Fibroblast of skin of abdomen (primary cell): ENCODE results near the gene C8A.

Source experiments
- DNase-seq: peaks from one replicate; pipeline ENCODE4 v3.0.0-alpha.2; 2013

C8A gene

DNA sequence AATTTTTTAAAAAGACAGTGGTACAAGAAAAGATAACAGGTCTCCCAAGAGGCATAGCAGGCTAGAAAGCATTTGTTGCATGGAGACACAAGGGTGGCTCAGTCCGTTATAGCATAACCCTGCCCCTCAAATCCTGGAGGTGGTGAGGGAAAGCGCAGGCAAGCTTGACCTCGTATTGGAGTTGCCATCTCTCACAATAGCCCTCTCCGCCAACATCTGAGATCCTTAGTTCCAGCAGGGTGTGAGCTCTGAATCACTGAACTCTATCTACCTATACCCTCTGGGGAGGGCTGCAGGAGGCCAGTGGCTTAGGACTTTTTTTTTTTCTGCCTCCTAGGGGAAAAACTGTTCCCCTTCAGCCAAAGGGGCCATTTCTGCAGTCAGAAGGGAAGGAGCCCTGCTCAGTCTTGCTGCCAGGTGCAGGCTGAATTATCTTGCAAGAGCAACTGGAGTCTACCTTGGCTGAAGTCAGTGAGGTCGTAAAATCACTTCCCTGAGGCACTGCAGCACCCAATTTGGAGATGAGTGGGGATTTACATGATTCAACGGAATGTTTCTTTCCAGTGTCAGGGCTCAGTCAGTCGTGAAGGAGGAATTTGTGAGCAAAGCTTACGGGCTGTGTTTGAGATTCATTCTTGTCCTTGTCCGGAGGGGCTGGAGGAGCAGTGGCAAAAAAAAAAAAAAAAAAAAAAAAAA is 17.2 kb upstream of the C8A start:
- DNase-seq = no peak

DNA sequence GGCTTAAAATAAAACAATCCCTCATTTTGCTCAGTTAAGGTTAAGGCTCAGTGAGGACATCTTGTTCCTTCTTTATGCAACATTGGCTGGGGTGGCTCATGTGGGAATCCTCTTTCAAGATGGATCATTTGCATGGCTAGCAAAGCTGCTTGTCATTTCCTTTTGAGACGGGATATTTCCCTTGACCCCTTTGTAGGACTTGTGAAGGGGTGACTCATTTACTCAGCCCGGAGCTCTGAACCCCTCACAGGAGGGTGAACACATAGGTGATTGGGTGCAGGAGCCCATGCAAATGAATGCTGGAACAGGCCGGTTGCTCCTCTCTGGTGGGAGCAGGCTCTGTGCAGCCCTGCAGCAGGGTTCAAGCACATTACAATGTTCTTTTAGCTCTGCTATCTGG is 15.8 kb upstream of the C8A start:
- DNase-seq = peak; percentile 29

GRCh38 chr1:56843544-56843943 is 11.1 kb upstream of the C8A start:
- no peak for DNase-seq

DNA sequence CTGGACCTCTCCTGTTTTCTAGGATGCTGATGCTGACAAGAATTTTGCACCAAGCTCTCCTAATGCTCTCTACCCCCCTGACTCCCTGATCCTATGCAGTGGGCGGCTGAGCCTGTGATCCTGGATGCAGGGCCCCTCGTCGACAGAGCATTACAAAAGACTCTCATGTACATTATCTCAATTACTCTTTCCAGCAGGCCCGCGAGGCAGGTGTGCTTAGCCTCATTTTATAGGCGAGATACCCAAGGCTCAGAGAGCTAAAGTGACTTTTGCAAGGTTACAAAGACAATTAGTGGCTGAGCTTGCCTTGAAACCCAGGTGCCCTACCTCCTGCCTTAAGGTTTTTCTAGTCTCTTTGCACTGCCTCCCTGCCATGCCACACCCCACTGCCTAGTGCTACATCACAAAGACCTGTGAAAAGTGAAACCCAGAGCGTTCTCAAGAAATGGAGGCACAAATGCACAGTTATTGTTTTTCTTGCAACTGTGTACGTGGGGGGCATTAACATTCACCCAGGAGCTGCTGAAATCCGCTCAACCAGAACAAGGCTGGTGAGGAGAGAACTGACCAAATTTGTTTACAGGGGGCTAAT is 10.0 kb upstream of the C8A start:
- DNase-seq = no peak

DNA sequence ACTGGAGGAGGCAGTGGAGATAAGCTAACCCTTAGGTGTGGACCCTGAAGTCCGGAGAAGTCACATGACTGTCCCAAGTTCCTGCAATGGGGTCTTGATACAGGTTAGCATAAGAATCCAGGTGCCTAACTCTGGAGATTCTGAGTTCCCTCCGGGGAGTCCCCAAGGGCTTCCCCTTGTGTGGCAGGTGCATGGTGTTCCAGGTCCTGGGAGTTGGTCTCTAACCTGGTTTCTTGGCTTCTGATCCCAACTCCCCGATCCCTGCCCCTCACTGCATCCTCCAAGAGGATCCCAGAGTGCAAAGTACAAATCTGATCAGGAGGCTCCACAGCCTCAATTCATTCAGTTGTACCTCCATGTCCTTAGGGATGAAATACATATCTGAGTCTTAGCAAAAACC is 9.3 kb upstream of the C8A start:
- DNase-seq = no peak

GRCh38 chr1:56849750-56850149 is 4.8 kb upstream of the C8A start:
- DNase-seq = no peak

GRCh38 chr1:56850411-56850810 is 4.2 kb upstream of the C8A start:
- DNase-seq = no peak

GRCh38 chr1:56850922-56851321 is 3.7 kb upstream of the C8A start:
- no peak for DNase-seq

DNA sequence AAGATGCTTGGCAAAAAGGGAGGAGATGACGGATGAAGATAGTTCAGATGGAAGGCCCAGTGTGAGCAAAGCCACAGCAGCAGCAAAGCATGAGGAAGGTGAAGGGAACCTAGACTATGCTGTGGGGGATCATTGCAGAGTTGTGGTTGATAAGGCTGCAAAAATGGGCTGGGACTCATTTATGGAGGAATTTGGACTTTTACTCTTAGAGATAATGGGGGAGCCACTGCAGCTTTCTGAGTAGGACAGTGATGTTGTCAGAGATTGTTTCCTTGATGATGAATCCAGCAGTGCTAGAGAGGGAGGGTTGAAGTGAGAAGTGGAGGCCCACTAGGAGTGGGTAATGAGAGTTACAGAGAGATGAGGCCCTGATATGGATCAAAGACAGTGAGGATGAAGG is 2.1 kb upstream of the C8A start:
- no peak for DNase-seq

DNA sequence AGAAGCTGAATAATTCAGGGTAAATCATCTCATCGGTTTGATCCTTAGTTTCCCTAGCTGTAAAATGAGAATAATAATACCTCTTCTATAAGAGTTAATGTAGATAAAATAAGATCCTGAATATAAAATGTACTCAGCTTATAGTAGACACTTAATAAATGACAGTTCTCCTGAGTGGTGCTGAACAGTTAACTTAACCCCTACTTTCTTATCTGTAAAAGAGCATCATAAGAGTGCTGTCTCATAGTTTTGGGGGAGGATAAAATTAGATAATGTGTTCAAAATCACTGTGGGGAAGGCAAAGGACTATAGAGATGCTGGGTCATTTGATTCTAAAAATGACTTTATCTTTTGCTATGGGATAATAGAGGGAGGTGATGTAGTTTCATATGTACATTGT is 593 bp downstream of the C8A start:
- DNase-seq = no peak

DNA sequence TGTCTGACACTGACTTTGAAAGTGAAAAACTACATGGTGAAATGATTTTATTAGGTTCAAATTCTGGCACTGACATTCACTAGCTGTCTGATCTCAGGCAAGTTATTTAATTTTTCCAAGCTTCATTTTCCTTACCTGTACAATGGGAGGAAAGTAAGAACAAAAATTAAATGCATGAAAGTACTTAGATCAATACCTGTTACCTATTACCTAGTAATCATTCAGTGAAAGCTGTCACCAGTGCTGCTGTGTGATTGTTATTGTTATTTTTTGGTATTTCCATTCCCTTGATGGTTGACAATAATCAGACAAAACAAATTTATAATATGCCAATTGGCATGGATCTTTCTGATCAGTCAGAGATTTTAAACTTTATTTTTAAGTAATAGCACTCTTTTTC is 1.6 kb downstream of the C8A start:
- no peak for DNase-seq

- no peak for DNase-seq
These were observed 4.7 kb downstream of the C8A start for GRCh38 chr1:56859287-56859686.

GRCh38 chr1:56863265-56863992 is 8.8 kb downstream of the C8A start:
- no peak for DNase-seq

DNA sequence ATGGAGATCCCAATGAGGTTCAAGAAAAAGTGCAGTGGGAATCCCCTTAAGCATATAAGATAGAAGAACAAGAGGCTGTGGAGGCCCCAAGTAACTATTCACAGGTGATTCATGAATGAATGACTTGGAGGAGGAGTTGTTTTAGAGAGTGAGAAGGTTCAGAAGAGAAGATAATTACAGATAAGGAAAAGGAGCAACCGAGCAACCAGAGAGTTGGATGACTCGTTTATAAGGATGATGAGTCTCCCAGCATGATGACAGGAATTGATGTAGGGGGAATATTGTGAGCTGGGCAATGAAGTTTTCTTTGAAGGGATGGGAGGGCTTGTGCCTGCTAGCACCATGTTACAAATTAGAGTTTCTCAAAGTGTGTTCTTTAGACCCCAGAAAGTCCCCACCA is 9.8 kb downstream of the C8A start:
- DNase-seq = peak; percentile 27

- peak; percentile 87 for DNase-seq
These were observed 12.1 kb downstream of the C8A start for GRCh38 chr1:56866656-56867055.

DNA sequence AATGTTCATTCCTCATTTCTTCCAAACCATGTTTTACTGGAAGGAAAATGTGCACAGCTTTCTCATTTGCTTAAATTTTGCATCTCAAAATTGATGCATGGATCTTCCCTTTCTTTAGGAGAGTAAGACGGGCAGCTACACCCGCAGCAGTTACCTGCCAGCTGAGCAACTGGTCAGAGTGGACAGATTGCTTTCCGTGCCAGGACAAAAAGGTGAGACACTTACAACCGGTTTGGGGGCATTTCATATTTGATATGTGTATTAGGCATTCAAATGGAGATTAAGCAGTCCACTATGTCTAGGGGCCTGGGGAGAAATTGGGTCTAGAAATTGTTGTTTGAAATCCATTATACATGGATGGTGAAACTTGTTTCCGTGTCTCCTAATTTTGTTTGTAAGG is 12.9 kb downstream of the C8A start:
- no peak for DNase-seq

DNA sequence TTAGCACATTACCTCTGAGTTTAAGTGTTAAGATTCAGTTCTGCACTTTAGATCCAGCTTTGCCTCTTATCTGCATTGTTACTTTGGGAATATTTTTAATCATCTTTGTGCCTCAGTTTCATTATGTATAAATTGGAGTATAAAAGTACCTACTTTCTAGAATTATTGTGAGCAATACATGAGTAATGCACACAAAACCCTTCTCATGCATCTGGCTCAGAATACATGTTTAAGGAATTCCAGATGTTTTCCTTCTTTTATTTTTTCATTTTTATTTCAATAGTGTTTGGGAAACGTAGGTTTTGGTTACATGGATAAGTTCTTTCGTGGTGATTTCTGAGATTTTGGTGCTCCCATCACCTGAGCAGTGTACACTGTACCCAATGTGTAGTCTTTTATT is 14.2 kb downstream of the C8A start:
- peak; percentile 40 for DNase-seq

DNA sequence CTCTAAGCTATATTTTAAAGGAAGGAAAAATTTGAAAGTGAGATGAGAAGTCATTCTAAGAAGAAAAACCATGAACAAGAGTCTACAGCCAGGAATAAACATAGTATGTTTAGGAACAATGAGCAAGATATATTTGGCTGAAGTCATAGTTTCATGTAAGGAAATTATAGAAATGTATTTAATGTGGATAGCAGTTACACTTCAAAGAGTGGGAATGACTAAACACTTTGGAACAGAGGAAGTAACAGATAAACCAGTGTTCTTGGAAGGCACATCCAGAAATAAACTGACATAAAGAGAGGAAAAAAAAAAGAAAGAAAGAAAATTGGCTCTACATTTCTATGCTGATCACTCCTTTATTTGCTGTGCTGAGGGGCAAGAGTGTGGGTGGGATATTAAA is 18.0 kb downstream of the C8A start:
- peak; percentile 46 for DNase-seq

- no peak for DNase-seq
These were observed 18.6 kb downstream of the C8A start for GRCh38 chr1:56873213-56873612.

DNA sequence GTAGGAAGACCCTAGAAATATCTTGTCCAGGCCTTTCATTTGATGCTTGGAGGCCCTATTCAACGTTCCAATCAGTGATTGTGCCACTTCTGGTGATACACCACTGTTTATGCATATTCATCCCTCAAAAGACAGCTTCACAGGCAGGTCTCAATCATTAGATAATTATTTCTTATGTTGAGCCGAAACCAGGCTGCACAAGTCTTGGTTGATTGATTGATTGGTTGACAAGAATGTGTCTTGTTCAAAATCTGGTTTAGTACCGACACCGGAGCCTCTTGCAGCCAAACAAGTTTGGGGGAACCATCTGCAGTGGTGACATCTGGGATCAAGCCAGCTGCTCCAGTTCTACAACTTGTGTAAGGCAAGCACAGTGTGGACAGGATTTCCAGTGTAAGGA is 20.1 kb downstream of the C8A start:
- DNase-seq = no peak

DNA sequence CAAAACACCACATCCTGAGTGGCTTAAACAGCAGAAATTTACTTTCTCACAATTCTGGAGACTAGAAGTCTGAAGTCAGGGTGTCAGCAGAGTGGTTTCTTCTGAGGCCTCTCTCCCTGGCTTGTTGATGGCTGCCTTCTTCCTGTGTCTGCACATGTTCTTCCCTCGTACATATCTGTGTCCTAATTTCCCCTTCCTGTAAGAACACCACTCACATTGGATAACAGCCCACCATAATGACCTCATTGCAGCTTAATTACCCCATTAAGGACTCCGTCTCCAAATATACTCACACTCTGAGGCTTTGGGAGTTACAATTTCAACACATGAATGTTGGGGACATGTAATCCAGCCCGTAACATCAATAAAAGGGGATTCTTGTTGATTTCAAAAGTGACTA is 23.4 kb downstream of the C8A start:
- DNase-seq = peak; percentile 37

DNA sequence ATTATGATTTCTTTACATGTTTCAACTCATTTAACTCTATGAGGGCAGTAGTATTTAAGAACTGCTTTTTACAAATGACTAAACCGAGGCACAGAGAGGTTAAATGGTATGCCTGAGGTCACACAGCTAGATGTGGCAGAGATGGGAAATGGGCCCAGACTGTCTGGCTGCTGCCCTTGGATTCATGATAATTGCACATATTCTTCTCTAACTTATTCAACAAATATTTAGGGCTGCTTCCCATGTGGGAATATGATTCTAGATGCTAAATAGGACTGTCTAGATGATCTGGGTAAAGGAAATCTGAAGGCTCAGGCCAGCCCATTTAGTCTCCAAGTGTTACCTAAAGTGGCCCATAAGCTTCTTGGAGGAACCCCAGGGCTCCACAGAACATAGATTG is 26.2 kb downstream of the C8A start:
- DNase-seq = no peak

DNA sequence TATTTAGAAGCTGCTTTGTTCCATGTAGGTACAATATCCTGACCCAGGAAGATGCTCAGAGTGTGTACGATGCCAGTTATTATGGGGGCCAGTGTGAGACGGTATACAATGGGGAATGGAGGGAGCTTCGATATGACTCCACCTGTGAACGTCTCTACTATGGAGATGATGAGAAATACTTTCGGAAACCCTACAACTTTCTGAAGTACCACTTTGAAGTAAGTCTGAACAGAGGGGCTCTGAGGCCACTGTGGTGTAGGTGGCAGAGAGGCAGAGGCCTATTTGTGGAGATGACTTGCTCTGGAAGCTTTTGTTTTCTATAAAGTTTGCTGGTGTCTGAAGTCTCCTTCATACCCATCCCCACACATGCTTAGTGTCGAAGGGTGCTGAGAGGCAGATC is 26.8 kb downstream of the C8A start:
- DNase-seq = no peak

DNA sequence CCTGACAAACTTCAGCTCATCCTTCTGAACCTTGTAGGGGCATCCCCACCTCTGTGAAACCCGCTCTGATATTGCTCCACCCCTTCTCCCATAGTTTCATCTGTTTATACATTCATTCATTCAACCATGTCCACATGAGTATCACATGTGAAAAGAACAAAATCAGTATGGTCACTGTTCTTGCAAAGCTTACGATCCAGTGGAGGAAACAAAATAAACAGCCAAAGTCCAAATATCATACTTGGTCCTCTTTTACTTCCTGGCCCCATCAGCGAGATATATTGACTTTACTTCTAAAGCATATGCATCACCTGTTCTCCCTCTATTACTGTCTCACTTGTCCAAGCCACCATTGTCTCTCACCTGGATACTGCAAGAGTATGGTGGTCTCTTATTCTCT is 35.6 kb downstream of the C8A start:
- no peak for DNase-seq
